ENCODE data around the gene PHLPP1.

GRCh38 chr18:63004466-63005089, 289.2 kb downstream of the PHLPP1 start:
- TF ChIP-seq CTCF (IDR thresholded peaks at IDR 0.05; ENCODE audit: low read length) (no peak), EZH2 (optimal IDR thresholded peaks at IDR 0.05; ENCODE audit: low read depth, low read length) (no peak)
